Hepatocyte (in vitro differentiated cells): ENCODE results near the gene CENPK. TPM values are rescaled to one million over a fixed set of nuclear protein-coding genes. Genes with fewer than 3 reads are reported as not detected.

Source experiments
- DNase-seq: peaks from one replicate; pipeline ENCODE4 v3.0.0-alpha.2; 2016; ENCODE audit warnings: low spot score
- H2AFZ ChIP-seq: fragments of 200-600 bp; sonication (generic); 2 replicates; pipeline ENCODE4 v1.6.0; 2016; ENCODE audit warnings: antibody characterized with exemption, mild to moderate bottlenecking
- H3K27ac ChIP-seq: fragments of 200-600 bp; sonication (generic); 2 replicates; pipeline ENCODE4 v1.5.1; 2016; ENCODE audit warnings: mild to moderate bottlenecking
- H3K27me3 ChIP-seq: fragments of 200-600 bp; sonication (generic); 2 replicates; pipeline ENCODE4 v1.6.1; 2016
- H3K36me3 ChIP-seq: fragments of 200-600 bp; sonication (generic); replicated peaks from 2 replicates; pipeline ENCODE4 v1.5.1; 2016; ENCODE audit warnings: low read depth; ENCODE audit not compliant: insufficient read depth
- H3K4me1 ChIP-seq: fragments of 200-600 bp; sonication (generic); 2 replicates; pipeline ENCODE4 v1.5.1; 2016; ENCODE audit warnings: mild to moderate bottlenecking, moderate library complexity; ENCODE audit not compliant: insufficient read depth
- H3K4me2 ChIP-seq: fragments of 200-600 bp; sonication (generic); 2 replicates; pipeline ENCODE4 v1.6.0; 2016
- H3K4me3 ChIP-seq: fragments of 200-600 bp; sonication (generic); 2 replicates; pipeline ENCODE4 v1.5.1; 2016; ENCODE audit warnings: mild to moderate bottlenecking
- H3K79me2 ChIP-seq: fragments of 200-600 bp; sonication (generic); 2 replicates; pipeline ENCODE4 v1.6.0; 2017; ENCODE audit warnings: mild to moderate bottlenecking
- H3K9me2 ChIP-seq: fragments of 200-600 bp; sonication (generic); replicated peaks from 2 replicates; pipeline ENCODE4 v1.6.0; 2017; ENCODE audit warnings: mild to moderate bottlenecking; ENCODE audit not compliant: insufficient read depth
- H3K9me3 ChIP-seq: fragments of 200-600 bp; sonication (generic); 2 replicates; pipeline ENCODE4 v1.5.1; 2016; ENCODE audit warnings: low read depth, mild to moderate bottlenecking
- H4K20me1 ChIP-seq: fragments of 200-600 bp; sonication (generic); 2 replicates; pipeline ENCODE4 v1.6.0; 2016; ENCODE audit warnings: mild to moderate bottlenecking; ENCODE audit not compliant: insufficient read depth, poor library complexity, severe bottlenecking
- EZH2 ChIP-seq: fragments of 200-600 bp; sonication (generic); IDR thresholded peaks from 2 replicates; pipeline ENCODE4 v1.6.1; 2016; ENCODE audit warnings: antibody characterized with exemption, mild to moderate bottlenecking, borderline replicate concordance
- EZH2phosphoT487 ChIP-seq: fragments of 200-600 bp; sonication (generic); IDR thresholded peaks from one replicate; pipeline ENCODE4 v1.6.1; 2018; ENCODE audit warnings: antibody characterized with exemption, mild to moderate bottlenecking, low read depth, moderate library complexity; ENCODE audit not compliant: unreplicated experiment, severe bottlenecking
- WGBS: methylation state at CpG from one replicate; pipeline ENCODE4 v1.1.6; 2016; ENCODE audit warnings: low lambda C conversion rate; ENCODE audit errors: missing lambda C conversion rate; 5-methylcytosine and 5-hydroxymethylcytosine counted together
- polyA plus RNA-seq: library from polyadenylated mRNA; unstranded; fragments of >200 nt; fragmentation: Nextera tagmentation; extraction: Ambion mirVana; gene quantifications from 2 replicates; pipeline ENCODE4 v1.2.1, GENCODE V29; 2016
- total RNA-seq: library from RNA; depleted of rRNA; stranded (reverse); fragments of >200 nt; gene quantifications from 2 replicates; pipeline ENCODE4 v1.2.3, GENCODE V29; 2014
- TF ChIP-seq, protein P1 (sequence below): fragments of 200-600 bp; sonication (generic); IDR thresholded peaks from 2 replicates; pipeline ENCODE4 v1.5.1; 2016; ENCODE audit warnings: antibody characterized with exemption, mild to moderate bottlenecking; ENCODE audit not compliant: poor library complexity

CENPK gene
- total and polyA plus RNA-seq, 2 experiments from 2014 or later, result 11.4 to 15.5 TPM

DNA sequence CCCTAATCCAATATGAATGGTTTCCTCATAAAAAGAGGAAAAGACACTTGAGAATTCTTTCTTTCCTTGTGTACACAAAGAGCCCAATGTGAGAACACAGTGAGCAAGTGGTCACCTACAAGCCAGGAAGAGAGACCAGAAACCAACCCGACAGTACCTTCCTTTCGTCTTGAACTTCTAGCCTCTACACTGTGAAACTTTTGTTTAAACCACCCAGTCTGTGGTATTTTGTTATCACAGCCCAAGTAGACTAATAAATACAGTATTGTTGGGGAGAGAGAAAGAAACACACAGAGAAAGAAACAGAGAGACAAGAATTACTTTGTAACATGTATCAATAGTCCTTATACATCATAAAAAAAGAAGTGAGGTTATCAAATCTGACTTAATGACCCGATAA, 37.2 kb downstream of the CENPK start:
- Histone ChIP-seq H3K79me2 (no peaks in the 10 kb centered on the region), H4K20me1 (no peaks in the 10 kb centered on the region), H3K9me2 (no peaks in the 10 kb centered on the region), H3K27me3 (no peaks in the 10 kb centered on the region), H2AFZ (no peak overlapping the region), H3K4me3 (no peak overlapping the region), H3K4me2 (no peak overlapping the region), H3K4me1 (no peaks in the 10 kb centered on the region), H3K9me3 (no peaks in the 10 kb centered on the region), H3K27ac (no peak overlapping the region), H3K36me3 (no peaks in the 10 kb centered on the region)
- no peak for TF ChIP-seq EZH2
- TF ChIP-seq, protein P1, sequence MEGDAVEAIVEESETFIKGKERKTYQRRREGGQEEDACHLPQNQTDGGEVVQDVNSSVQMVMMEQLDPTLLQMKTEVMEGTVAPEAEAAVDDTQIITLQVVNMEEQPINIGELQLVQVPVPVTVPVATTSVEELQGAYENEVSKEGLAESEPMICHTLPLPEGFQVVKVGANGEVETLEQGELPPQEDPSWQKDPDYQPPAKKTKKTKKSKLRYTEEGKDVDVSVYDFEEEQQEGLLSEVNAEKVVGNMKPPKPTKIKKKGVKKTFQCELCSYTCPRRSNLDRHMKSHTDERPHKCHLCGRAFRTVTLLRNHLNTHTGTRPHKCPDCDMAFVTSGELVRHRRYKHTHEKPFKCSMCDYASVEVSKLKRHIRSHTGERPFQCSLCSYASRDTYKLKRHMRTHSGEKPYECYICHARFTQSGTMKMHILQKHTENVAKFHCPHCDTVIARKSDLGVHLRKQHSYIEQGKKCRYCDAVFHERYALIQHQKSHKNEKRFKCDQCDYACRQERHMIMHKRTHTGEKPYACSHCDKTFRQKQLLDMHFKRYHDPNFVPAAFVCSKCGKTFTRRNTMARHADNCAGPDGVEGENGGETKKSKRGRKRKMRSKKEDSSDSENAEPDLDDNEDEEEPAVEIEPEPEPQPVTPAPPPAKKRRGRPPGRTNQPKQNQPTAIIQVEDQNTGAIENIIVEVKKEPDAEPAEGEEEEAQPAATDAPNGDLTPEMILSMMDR, result no peak
- TF ChIP-seq EZH2phosphoT487, result no peak
- DNase-seq, result no peak
- 89% methylated on average over 3 of the region's 3 CpGs for WGBS

DNA sequence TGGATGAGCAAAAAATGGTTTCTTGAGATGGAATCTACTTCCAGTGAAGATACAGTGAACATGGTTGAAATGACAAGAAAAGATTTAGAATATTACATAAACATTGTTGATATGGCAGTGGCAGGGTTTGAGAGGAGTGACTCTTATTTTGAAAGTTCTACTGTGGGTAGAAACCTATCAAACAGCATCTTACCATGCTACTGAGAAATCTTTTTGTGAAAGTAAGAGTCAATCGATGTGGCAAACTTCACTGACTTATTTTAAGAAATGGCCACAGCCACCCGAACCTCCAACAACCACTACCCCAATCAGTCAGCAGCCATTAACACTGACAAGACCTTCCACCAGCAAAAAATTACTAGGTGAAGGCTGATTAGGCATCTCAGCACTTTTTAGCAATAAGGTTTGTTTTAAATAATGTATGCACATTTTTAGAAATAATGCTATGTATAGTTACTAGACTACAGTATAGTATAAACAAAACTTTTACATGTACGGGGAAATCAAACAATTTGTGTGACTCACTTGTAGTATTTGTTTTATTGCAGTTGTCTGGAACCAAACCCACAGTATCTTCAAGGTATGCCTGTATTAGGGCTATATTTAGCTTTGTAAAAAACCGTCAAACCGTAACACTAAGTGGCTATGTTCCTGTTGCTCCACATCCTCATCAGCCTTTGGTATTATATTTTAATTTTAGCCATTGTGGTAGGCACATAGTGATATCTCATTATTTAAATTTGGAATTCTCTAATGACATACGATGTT, 50.6 kb downstream of the CENPK start:
- no peak overlapping the region for H3K27ac ChIP-seq
- H3K36me3 ChIP-seq, result no peaks in the 10 kb centered on the region
- no peaks in the 10 kb centered on the region for H3K27me3 ChIP-seq
- H3K9me2 ChIP-seq, result no peaks in the 10 kb centered on the region
- no peaks in the 10 kb centered on the region for H3K4me1 ChIP-seq
- TF ChIP-seq EZH2phosphoT487 (no peak), EZH2 (no peak)
- TF ChIP-seq, protein P1, result no peak
- H4K20me1 ChIP-seq, result no peaks in the 10 kb centered on the region
- no peak overlapping the region for H3K4me2 ChIP-seq
- no peaks in the 10 kb centered on the region for H3K9me3 ChIP-seq
- no peaks in the 10 kb centered on the region for H3K79me2 ChIP-seq
- no peak for DNase-seq
- WGBS, result 88% methylated on average over 6 of the region's 6 CpGs
- no peak overlapping the region for H3K4me3 ChIP-seq
- H2AFZ ChIP-seq, result no peak overlapping the region

DNA sequence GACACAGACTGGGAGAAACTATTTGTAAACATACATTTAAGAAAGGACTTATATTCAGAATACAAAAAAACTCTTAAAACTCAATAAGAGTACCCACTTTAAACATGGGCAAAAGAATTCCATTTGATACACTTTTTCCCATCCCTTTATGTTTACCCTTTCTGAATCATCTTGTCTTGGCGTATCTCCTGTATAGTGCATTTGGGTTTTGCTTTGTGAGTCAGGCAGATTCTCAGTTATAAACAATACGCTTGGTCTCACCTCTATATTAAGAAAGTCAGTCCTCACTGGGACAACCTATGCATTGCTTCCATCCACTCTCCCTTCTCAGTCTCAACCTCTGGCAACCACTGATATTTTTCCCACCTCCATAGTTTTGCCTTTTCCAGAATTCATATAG, 54.0 kb downstream of the CENPK start:
- no peaks in the 10 kb centered on the region for H3K9me3 ChIP-seq
- 87% methylated on average over 2 of the region's 2 CpGs for WGBS
- H3K4me2 ChIP-seq, result no peak overlapping the region
- H3K36me3 ChIP-seq, result no peaks in the 10 kb centered on the region
- H3K27me3 ChIP-seq, result no peaks in the 10 kb centered on the region
- TF ChIP-seq EZH2 (no peak), EZH2phosphoT487 (no peak)
- TF ChIP-seq, protein P1, result no peak
- no peaks in the 10 kb centered on the region for H4K20me1 ChIP-seq
- no peaks in the 10 kb centered on the region for H3K4me1 ChIP-seq
- H3K9me2 ChIP-seq, result no peaks in the 10 kb centered on the region
- H3K79me2 ChIP-seq, result no peaks in the 10 kb centered on the region
- no peak for DNase-seq
- H3K4me3 ChIP-seq, result no peak overlapping the region
- H3K27ac ChIP-seq, result no peak overlapping the region
- no peak overlapping the region for H2AFZ ChIP-seq
